Neural cell (in vitro differentiated cells): ENCODE data around the gene RNF225. TPM values are rescaled to one million over a fixed set of nuclear protein-coding genes. Genes with fewer than 3 reads are reported as not detected.

ENCODE experiments used
- H2AFZ ChIP-seq: fragments of 200-600, 300-800 bp; sonication (generic), shearing (Covaris generic); 2 replicates; pipeline ENCODE4 v1.6.0; 2014; ENCODE audit warnings: low read depth, mild to moderate bottlenecking, antibody characterized with exemption, low read length, moderate library complexity
- H3F3A ChIP-seq: fragments of 200-600 bp; shearing (Covaris generic); 2 replicates; pipeline ENCODE4 v1.6.1; 2016; ENCODE audit warnings: mild to moderate bottlenecking, moderate library complexity, mixed read lengths, antibody characterized with exemption, low read length; ENCODE audit not compliant: insufficient read depth, poor library complexity, severe bottlenecking
- H3K27ac ChIP-seq: fragments of 200-600, 300-800 bp; sonication (generic), shearing (Covaris generic); 2 replicates; pipeline ENCODE4 v1.5.1; 2014; ENCODE audit warnings: mild to moderate bottlenecking, low read length, moderate library complexity
- H3K27me3 ChIP-seq: fragments of 300-800, 200-600 bp; sonication (generic), shearing (Covaris generic); 2 replicates; pipeline ENCODE4 v1.6.0; 2014; ENCODE audit warnings: mild to moderate bottlenecking, low read depth, low read length, moderate library complexity; ENCODE audit not compliant: insufficient read depth
- H3K36me3 ChIP-seq: fragments of 300-800, 200-600 bp; sonication (generic), shearing (Covaris generic); 2 replicates; pipeline ENCODE4 v1.5.1; 2014; ENCODE audit warnings: mild to moderate bottlenecking, antibody characterized with exemption, low read length, moderate library complexity; ENCODE audit not compliant: insufficient read depth
- H3K4me2 ChIP-seq: fragments of 300-800, 200-600 bp; sonication (generic), shearing (Covaris generic); 2 replicates; pipeline ENCODE4 v1.6.0; 2014; ENCODE audit warnings: mild to moderate bottlenecking, low read length
- H3K4me3 ChIP-seq: fragments of 300-800, 200-600 bp; sonication (generic), shearing (Covaris generic); 2 replicates; pipeline ENCODE4 v1.5.1; 2014; ENCODE audit warnings: mild to moderate bottlenecking, low read length, moderate library complexity
- H3K79me2 ChIP-seq: fragments of 200-600 bp; shearing (Covaris generic); replicated peaks from 2 replicates; pipeline ENCODE4 v1.6.0; 2014; ENCODE audit warnings: mild to moderate bottlenecking, low read length, moderate library complexity; ENCODE audit not compliant: insufficient read depth
- H3K9ac ChIP-seq: fragments of 300-800, 200-600 bp; sonication (generic), shearing (Covaris generic); 2 replicates; pipeline ENCODE4 v1.6.1; 2016; ENCODE audit warnings: mild to moderate bottlenecking, low read length, mixed read lengths
- H3K9me2 ChIP-seq: fragments of 200-600 bp; shearing (Covaris generic); 2 replicates; pipeline ENCODE4 v1.6.1; 2016; ENCODE audit warnings: mild to moderate bottlenecking, low read length, mixed read lengths; ENCODE audit not compliant: insufficient read depth
- H3K9me3 ChIP-seq: fragments of 200-600, 300-800 bp; sonication (generic), shearing (Covaris generic); 2 replicates; pipeline ENCODE4 v1.6.1; 2016; ENCODE audit warnings: mild to moderate bottlenecking, mixed run types, low read length, moderate library complexity, mixed read lengths
- H4K20me1 ChIP-seq: fragments of 200-600 bp; shearing (Covaris generic); 2 replicates; pipeline ENCODE4 v1.6.1; 2016; ENCODE audit warnings: mild to moderate bottlenecking, mixed run types; ENCODE audit not compliant: insufficient read depth
- EP300 ChIP-seq: fragments of 450-650 bp; conservative IDR thresholded peaks from 2 replicates; pipeline ENCODE4 v1.6.1; 2014; ENCODE audit warnings: antibody characterized with exemption, mild to moderate bottlenecking, moderate library complexity; ENCODE audit not compliant: poor library complexity, severe bottlenecking
- EZH2 ChIP-seq: fragments of 200-600, 300-800 bp; shearing (Covaris generic), sonication (generic); IDR thresholded peaks from 2 replicates; pipeline ENCODE4 v1.6.1; 2014; ENCODE audit warnings: antibody characterized with exemption, low read length, borderline replicate concordance, mild to moderate bottlenecking; ENCODE audit not compliant: insufficient read depth, poor library complexity, severe bottlenecking
- MXI1 ChIP-seq: fragments of 450-650 bp; conservative IDR thresholded peaks from 2 replicates; pipeline ENCODE4 v1.6.1; 2014; ENCODE audit warnings: antibody characterized with exemption, mild to moderate bottlenecking; ENCODE audit not compliant: poor library complexity, severe bottlenecking
- POLR2AphosphoS5 ChIP-seq: IDR thresholded peaks from 2 replicates; pipeline ENCODE4 v1.6.1; 2012
- RAD21 ChIP-seq: fragments of 450-650 bp; conservative IDR thresholded peaks from 2 replicates; pipeline ENCODE4 v1.6.1; 2014; ENCODE audit warnings: antibody characterized with exemption, mild to moderate bottlenecking, moderate library complexity
- SMC3 ChIP-seq: fragments of 450-650 bp; conservative IDR thresholded peaks from 2 replicates; pipeline ENCODE4 v1.6.1; 2014; ENCODE audit warnings: antibody characterized with exemption, mild to moderate bottlenecking, moderate library complexity; ENCODE audit not compliant: poor library complexity
- TAF1 ChIP-seq: IDR thresholded peaks from 2 replicates; pipeline ENCODE4 v1.6.1; 2012; ENCODE audit warnings: low read depth
- polyA plus RNA-seq: library from polyadenylated mRNA; depleted of rRNA; stranded (reverse); fragments of >200 nt; gene quantifications from 2 replicates; pipeline ENCODE4 v1.2.3, GENCODE V29; 2014
- TF ChIP-seq, protein P1 (sequence below): fragments of 450-650 bp; IDR thresholded peaks from 2 replicates; pipeline ENCODE4 v1.5.1; 2014; ENCODE audit warnings: antibody characterized with exemption, mild to moderate bottlenecking, moderate library complexity; ENCODE audit not compliant: poor library complexity, severe bottlenecking
- TF ChIP-seq, protein P2 (sequence below): IDR thresholded peaks from 2 replicates; pipeline ENCODE4 v1.6.1; 2012; ENCODE audit warnings: borderline replicate concordance

RNF225 gene
- polyA plus RNA-seq, 1 donor from 2014 or later: not detected

DNA sequence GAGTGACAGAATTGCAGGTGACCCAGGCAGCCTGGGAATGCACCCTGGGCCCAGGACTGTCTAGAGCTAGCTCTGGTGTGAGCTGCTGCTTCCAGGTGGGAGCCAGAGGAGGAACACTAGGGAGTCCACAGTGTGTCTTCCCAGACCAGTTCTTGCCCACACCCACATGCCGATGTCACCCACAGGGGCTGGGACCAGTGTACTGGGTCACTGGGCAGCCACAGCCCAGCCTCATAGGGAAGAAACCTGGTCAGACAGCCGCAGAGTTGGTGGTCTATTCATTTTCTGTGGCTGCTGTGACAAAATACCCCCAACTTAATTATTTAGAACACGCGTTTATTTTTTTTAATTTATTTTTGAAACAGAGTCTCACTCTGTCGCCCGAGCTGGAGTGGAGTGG, 3.1 kb downstream of the RNF225 start:
- Histone ChIP-seq H3K9me2 (no peaks in the 10 kb centered on the region), H3K4me2 (no peak overlapping the region), H3K9me3 (no peaks in the 10 kb centered on the region), H3K27me3 (no peaks in the 10 kb centered on the region), H4K20me1 (no peaks in the 10 kb centered on the region), H3F3A (no peaks in the 10 kb centered on the region), H3K9ac (no peak overlapping the region), H3K27ac (no peak overlapping the region), H2AFZ (no peak overlapping the region), H3K79me2 (peaks cover 12% of the 10 kb centered on the region), H3K36me3 (no peaks in the 10 kb centered on the region), H3K4me3 (no peak overlapping the region)
- TF ChIP-seq SMC3: no peak
- no peak for TF ChIP-seq POLR2AphosphoS5
- TF ChIP-seq, protein P1, sequence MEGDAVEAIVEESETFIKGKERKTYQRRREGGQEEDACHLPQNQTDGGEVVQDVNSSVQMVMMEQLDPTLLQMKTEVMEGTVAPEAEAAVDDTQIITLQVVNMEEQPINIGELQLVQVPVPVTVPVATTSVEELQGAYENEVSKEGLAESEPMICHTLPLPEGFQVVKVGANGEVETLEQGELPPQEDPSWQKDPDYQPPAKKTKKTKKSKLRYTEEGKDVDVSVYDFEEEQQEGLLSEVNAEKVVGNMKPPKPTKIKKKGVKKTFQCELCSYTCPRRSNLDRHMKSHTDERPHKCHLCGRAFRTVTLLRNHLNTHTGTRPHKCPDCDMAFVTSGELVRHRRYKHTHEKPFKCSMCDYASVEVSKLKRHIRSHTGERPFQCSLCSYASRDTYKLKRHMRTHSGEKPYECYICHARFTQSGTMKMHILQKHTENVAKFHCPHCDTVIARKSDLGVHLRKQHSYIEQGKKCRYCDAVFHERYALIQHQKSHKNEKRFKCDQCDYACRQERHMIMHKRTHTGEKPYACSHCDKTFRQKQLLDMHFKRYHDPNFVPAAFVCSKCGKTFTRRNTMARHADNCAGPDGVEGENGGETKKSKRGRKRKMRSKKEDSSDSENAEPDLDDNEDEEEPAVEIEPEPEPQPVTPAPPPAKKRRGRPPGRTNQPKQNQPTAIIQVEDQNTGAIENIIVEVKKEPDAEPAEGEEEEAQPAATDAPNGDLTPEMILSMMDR: no peak
- TF ChIP-seq, protein P2, sequence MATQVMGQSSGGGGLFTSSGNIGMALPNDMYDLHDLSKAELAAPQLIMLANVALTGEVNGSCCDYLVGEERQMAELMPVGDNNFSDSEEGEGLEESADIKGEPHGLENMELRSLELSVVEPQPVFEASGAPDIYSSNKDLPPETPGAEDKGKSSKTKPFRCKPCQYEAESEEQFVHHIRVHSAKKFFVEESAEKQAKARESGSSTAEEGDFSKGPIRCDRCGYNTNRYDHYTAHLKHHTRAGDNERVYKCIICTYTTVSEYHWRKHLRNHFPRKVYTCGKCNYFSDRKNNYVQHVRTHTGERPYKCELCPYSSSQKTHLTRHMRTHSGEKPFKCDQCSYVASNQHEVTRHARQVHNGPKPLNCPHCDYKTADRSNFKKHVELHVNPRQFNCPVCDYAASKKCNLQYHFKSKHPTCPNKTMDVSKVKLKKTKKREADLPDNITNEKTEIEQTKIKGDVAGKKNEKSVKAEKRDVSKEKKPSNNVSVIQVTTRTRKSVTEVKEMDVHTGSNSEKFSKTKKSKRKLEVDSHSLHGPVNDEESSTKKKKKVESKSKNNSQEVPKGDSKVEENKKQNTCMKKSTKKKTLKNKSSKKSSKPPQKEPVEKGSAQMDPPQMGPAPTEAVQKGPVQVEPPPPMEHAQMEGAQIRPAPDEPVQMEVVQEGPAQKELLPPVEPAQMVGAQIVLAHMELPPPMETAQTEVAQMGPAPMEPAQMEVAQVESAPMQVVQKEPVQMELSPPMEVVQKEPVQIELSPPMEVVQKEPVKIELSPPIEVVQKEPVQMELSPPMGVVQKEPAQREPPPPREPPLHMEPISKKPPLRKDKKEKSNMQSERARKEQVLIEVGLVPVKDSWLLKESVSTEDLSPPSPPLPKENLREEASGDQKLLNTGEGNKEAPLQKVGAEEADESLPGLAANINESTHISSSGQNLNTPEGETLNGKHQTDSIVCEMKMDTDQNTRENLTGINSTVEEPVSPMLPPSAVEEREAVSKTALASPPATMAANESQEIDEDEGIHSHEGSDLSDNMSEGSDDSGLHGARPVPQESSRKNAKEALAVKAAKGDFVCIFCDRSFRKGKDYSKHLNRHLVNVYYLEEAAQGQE: no peak
- no peak for TF ChIP-seq EP300
- no peak for TF ChIP-seq EZH2

- Histone ChIP-seq H3K27ac (no peak overlapping the region), H3K9me3 (no peaks in the 10 kb centered on the region), H3K79me2 (peaks cover 12% of the 10 kb centered on the region), H2AFZ (no peak overlapping the region), H4K20me1 (no peaks in the 10 kb centered on the region), H3K4me2 (no peak overlapping the region), H3K9ac (no peak overlapping the region), H3K36me3 (no peaks in the 10 kb centered on the region), H3K4me3 (peak overlapping the region; percentile 81), H3K9me2 (no peaks in the 10 kb centered on the region), H3F3A (no peaks in the 10 kb centered on the region), H3K27me3 (no peaks in the 10 kb centered on the region)
- TF ChIP-seq, protein P2: no peak
- TF ChIP-seq SMC3: no peak
- no peak for TF ChIP-seq MXI1
- TF ChIP-seq EZH2: no peak
- TF ChIP-seq RAD21: no peak
- TF ChIP-seq TAF1: no peak
- no peak for TF ChIP-seq EP300
- no peak for TF ChIP-seq POLR2AphosphoS5
- TF ChIP-seq, protein P1: no peak
Observed at GRCh38 chr19:58399903-58400302, 4.4 kb downstream of the RNF225 start.
